RWPE2 (cell line): ENCODE data around the gene SLC48A1.

Experiments
- ATAC-seq: fragments of 200-7000 bp; cut with Tn5 transposase; 3 replicates; pipeline ENCODE4 v1.9.1; 2021; ENCODE audit warnings: low read depth
- DNase-seq: peaks from one replicate; pipeline ENCODE4 v3.0.0-alpha.2; 2020; ENCODE audit warnings: low spot score
- H3K27ac ChIP-seq: fragments of 450-650 bp; 2 replicates; pipeline ENCODE4 v1.5.1; 2017; ENCODE audit warnings: mild to moderate bottlenecking; ENCODE audit not compliant: poor library complexity, severe bottlenecking
- H3K27me3 ChIP-seq: fragments of 250-450 bp; sonication (Bioruptor Pico); 2 replicates; pipeline ENCODE4 v1.5.1; 2021; ENCODE audit warnings: mild to moderate bottlenecking, moderate library complexity; ENCODE audit not compliant: insufficient read depth, poor library complexity, severe bottlenecking
- H3K36me3 ChIP-seq: fragments of 250-450 bp; sonication (Bioruptor Pico); 2 replicates; pipeline ENCODE4 v1.5.1; 2020; ENCODE audit warnings: low read depth, mild to moderate bottlenecking, moderate library complexity
- H3K4me1 ChIP-seq: fragments of 250-450 bp; sonication (Bioruptor Pico); 2 replicates; pipeline ENCODE4 v1.5.1; 2021; ENCODE audit warnings: mild to moderate bottlenecking, moderate library complexity; ENCODE audit not compliant: insufficient read depth, poor library complexity, severe bottlenecking
- H3K4me3 ChIP-seq: fragments of 250-450 bp; sonication (Bioruptor Pico); 2 replicates; pipeline ENCODE4 v1.5.1; 2021; ENCODE audit warnings: mild to moderate bottlenecking, moderate library complexity; ENCODE audit not compliant: severe bottlenecking
- H3K9me3 ChIP-seq: fragments of 250-450 bp; sonication (Bioruptor Pico); 2 replicates; pipeline ENCODE4 v1.5.1; 2021; ENCODE audit warnings: mild to moderate bottlenecking, moderate library complexity; ENCODE audit not compliant: severe bottlenecking
- TF ChIP-seq, protein P1 (sequence below): fragments of 450-650 bp; IDR thresholded peaks from one replicate; pipeline ENCODE4 v1.5.1; 2017; ENCODE audit warnings: mild to moderate bottlenecking, moderate library complexity; ENCODE audit not compliant: poor library complexity, severe bottlenecking

Gene SLC48A1

DNA sequence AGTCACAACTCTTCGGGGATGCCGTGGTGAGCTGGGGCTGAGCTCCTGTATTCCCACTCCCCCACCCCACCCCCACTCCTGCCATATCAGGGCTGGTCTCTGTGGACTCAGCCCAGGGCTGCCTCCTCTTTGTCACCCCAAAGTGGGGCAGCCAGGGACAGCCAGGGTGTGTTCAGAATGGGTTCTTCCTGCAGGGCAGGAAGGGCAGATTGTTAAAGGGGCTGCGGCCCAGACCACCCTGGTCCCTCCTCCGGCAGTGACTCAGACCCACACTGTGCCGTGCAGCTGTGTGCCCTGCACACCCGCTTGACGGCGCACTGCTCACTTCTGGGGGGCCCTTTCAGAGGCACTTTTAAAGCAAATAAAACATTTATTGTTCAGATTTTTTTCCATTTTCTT, 9.3 kb downstream of the SLC48A1 start:
- H3K27ac ChIP-seq, result peak overlapping the region; percentile 53
- TF ChIP-seq, protein P1, sequence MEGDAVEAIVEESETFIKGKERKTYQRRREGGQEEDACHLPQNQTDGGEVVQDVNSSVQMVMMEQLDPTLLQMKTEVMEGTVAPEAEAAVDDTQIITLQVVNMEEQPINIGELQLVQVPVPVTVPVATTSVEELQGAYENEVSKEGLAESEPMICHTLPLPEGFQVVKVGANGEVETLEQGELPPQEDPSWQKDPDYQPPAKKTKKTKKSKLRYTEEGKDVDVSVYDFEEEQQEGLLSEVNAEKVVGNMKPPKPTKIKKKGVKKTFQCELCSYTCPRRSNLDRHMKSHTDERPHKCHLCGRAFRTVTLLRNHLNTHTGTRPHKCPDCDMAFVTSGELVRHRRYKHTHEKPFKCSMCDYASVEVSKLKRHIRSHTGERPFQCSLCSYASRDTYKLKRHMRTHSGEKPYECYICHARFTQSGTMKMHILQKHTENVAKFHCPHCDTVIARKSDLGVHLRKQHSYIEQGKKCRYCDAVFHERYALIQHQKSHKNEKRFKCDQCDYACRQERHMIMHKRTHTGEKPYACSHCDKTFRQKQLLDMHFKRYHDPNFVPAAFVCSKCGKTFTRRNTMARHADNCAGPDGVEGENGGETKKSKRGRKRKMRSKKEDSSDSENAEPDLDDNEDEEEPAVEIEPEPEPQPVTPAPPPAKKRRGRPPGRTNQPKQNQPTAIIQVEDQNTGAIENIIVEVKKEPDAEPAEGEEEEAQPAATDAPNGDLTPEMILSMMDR, result peak; percentile 29
- H3K36me3 ChIP-seq, result peaks cover 54% of the 10 kb centered on the region
- peaks cover 20% of the 10 kb centered on the region for H3K4me1 ChIP-seq
- ATAC-seq (peak; percentile 45), DNase-seq (no peak)
- H3K27me3 ChIP-seq, result no peaks in the 10 kb centered on the region
- no peak overlapping the region for H3K4me3 ChIP-seq
- no peaks in the 10 kb centered on the region for H3K9me3 ChIP-seq

DNA sequence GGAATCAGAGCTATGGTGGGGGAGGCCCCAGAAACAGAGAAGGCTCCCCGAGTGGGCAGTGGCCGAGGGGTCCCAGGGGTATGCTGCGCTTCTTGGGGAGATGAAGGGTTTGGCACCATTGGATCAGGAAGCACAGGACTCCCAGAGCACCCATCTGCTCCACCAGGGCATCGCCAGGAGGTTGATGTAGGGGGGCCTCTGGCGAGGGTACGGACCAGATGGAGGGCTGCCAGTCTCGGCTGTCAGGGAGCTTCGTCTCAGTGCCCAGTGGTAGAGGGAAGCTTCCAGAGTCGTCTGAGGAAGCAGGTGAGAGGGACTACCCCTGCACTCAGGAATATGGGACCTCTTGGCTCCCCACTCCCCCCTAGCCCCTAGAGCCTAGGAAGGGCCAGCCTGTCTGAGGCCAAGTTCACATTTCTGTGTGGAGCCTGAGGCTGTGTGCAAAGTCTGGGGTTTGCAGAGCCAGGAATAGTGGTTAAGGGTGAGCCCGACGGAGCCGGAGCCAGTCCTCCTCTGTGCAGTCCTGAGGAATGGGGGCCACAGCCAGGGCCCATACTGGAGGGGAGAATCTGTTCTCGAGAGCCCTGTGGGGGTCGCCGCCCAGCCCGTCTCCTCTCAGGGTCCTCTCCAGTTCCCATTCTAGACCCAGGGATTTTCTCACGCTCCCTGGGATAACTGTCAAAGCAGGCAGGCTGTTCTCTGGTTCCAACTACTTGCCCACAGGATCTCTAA, 10.2 kb downstream of the SLC48A1 start:
- Histone ChIP-seq H3K4me3 (no peak overlapping the region), H3K27ac (peak overlapping the region; percentile 53), H3K27me3 (no peaks in the 10 kb centered on the region), H3K4me1 (peaks cover 20% of the 10 kb centered on the region), H3K9me3 (no peaks in the 10 kb centered on the region), H3K36me3 (peaks cover 62% of the 10 kb centered on the region)
- TF ChIP-seq, protein P1, result no peak
- ATAC-seq (no peak), DNase-seq (no peak)

DNA sequence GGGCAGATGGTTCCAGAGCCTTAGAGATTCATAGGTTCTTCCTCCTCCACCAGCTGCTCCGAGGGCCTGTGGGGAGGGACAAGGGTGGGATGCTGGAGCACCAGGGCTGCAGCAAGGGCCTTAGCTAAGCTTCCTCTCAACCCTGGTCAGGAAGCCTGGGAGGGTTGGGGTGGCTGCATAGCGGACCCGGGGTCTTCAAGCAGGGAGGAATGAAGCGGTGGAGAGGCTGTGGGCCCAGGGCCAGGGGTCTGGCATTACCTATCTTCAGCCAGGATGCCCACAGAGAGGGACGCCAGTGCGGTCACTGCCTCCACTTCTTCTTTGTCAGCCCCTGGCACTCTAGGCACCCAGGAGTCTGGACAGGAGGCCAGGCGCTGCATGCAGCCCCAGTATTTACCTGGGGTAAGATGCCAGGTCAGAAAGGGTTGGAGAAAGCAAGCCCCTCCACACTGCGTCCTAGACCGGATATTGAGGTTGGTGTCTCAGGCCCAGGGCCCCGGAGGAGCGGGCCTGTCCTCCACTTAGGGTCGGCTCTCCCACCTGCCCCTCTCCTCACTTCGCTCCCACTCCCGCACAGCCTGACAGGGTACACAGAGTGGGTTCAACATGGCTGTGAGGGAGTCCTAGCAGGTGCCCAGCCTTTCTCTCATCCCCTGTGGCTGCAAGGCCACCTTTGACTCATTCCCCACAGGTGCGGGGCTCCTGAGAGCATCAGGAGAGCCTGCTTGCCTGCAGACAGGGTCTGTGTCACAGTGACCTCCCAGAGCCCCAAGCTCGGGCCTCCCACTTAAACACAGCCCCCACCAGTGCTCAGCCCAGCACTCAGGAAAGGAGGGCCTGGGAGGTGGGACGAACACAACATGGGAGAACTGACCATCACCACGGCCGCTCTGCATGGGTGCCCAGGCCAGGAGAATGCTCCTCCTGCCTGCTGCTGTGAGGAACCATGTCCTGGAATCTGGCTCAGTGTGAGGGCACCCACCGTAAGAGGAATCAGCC, 11.1 kb downstream of the SLC48A1 start:
- no peak for DNase-seq
- Histone ChIP-seq H3K36me3 (peaks cover 71% of the 10 kb centered on the region), H3K27ac (peak overlapping the region; percentile 53), H3K4me1 (peaks cover 20% of the 10 kb centered on the region), H3K27me3 (no peaks in the 10 kb centered on the region), H3K9me3 (no peaks in the 10 kb centered on the region), H3K4me3 (no peak overlapping the region)
- TF ChIP-seq, protein P1, result no peak
- no peak for ATAC-seq

DNA sequence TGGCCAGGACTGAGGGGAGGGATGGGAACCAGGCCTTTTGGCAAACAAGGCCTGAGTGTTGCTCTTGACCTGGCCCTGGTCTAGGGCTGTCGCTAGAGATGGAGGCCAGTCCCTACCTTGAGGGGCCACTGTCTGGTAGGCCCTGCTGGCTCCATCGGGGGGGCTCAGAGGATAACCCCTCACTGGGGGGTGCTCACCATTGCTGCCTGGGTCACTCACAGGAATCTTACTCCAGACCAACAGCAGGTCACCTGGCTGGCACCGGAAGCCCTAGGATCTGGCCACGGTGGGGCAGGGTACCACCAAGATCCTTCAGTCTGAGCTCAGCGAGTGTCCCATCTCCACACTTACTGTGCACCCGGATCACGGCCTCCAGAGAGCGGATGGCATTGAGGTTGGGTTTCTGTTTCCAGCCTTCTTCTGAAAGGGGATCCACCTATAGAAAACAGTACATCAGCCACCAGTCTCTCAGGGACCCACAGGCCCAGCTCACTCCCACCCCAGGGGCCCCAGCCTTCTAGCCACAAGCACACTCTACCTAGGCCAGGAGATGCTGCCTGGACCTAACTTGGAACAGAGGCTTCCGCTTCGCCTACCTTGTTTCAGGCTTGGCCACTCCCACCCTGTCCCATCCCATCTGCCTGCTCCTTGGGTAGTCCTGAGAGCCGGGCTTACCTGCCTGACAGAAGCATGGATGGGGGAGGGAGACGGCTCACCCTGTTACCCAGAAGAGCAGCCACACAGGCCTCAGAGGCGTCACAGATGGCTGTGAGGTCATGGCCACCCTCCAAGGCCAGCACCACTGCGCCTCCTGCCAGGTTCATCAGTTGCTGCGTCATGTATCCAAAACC, 12.2 kb downstream of the SLC48A1 start:
- Histone ChIP-seq H3K4me3 (no peak overlapping the region), H3K4me1 (peaks cover 20% of the 10 kb centered on the region), H3K36me3 (peaks cover 81% of the 10 kb centered on the region), H3K9me3 (no peaks in the 10 kb centered on the region), H3K27me3 (no peaks in the 10 kb centered on the region), H3K27ac (no peak overlapping the region)
- DNase-seq (no peak), ATAC-seq (no peak)
- TF ChIP-seq, protein P1, result no peak
